Spleen (tissue), 7 donors: Measurements from ENCODE around the gene AMPH.

ENCODE experiments used
- POLR2A ChIP-seq, 3 donors: fragments of 450-650 bp; IDR thresholded peaks; one replicate each; pipeline ENCODE4 v1.5.1; 2017; ENCODE audit warnings: antibody characterized with exemption in 3 of 3, mild to moderate bottlenecking in 1 of 3
- TF ChIP-seq, protein P1 (sequence below), 11 experiments: fragments of 200-600 bp in 7 of 11; fragments of 450-650 bp in 4 of 11; sonication (generic) in 4 of 11; IDR thresholded peaks in 8 of 11; conservative IDR thresholded peaks in 3 of 11; 1 replicate in 7 of 11; 2 replicates in 4 of 11; pipeline versions ENCODE4 v1.4.0 to v1.8.0; 2016 to 2021; ENCODE audit warnings: antibody characterized with exemption in 11 of 11, inconsistent platforms in 4 of 11, mild to moderate bottlenecking in 1 of 11
- donor health status: DM: no; HTN: no; CAD: no; lungs with moderate emphysema.
- donor health status: DM: no; HTN: no; CAD: no.
- donor health status: DM: no; HTN: no; CAD: no.

DNA sequence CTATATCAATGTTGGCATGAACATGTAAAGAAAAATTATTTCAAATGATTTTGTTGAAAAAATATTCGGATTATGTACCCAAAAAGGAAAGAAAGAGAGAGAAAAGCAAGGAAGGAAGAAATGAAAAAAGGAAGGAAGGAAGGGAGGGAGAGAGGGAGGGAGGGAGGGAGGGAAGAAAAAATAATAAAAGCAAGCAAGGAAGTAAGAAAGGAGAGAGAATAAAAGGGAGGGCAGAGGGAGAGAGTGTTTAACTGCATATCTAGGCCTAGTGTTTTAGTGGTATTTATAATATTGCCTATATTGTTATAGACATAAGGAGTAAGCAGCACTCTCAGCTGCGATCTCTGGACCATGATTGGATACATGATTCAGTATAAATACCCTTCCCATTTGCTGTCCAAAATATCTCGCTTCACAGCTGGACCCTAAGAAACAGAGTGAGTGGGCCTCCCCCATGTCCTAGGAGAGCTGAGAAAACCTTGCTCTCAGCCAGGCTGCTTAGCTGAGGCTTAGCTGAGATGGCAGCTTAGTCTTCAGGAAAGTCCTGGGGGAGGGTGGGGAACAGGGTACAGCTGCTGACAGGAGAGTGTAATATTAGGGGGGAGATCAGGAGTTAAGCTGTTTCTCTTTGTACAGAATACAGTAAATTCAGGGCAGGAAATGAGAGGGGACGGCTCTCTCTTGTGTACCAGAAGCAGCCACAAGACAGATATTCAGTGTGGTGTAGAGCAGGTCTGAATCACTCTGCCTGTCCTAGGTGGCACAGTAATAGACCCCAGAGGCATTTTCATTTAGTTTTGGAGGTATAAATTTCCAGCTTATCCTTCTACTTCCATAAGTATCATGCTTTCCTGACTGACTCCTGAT is 291.0 kb downstream of the AMPH start:
- TF ChIP-seq, protein P1, sequence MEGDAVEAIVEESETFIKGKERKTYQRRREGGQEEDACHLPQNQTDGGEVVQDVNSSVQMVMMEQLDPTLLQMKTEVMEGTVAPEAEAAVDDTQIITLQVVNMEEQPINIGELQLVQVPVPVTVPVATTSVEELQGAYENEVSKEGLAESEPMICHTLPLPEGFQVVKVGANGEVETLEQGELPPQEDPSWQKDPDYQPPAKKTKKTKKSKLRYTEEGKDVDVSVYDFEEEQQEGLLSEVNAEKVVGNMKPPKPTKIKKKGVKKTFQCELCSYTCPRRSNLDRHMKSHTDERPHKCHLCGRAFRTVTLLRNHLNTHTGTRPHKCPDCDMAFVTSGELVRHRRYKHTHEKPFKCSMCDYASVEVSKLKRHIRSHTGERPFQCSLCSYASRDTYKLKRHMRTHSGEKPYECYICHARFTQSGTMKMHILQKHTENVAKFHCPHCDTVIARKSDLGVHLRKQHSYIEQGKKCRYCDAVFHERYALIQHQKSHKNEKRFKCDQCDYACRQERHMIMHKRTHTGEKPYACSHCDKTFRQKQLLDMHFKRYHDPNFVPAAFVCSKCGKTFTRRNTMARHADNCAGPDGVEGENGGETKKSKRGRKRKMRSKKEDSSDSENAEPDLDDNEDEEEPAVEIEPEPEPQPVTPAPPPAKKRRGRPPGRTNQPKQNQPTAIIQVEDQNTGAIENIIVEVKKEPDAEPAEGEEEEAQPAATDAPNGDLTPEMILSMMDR (IDR thresholded peaks at IDR 0.05 in 8 of 11, conservative IDR thresholded peaks at IDR 0.05 in 3 of 11), result no peak
- TF ChIP-seq POLR2A (IDR thresholded peaks at IDR 0.05), result no peak
